Fibroblast of lung (primary cell): ENCODE data around the gene FGR.

Experiments
- CTCF ChIP-seq, 2 donors: IDR thresholded peaks in 1 of 2; conservative IDR thresholded peaks in 1 of 2; 1 replicate in 1 of 2; 2 replicates in 1 of 2; pipeline ENCODE4 v1.5.1; 2011 to 2012; ENCODE audit warnings: low read length in 2 of 2, control low read depth in 1 of 2, inconsistent platforms in 1 of 2, low read depth in 1 of 2, mild to moderate bottlenecking in 1 of 2
- EZH2 ChIP-seq: IDR thresholded peaks from 2 replicates; pipeline ENCODE4 v1.5.1; 2012; ENCODE audit warnings: low read length, control low read depth, mild to moderate bottlenecking; ENCODE audit errors: missing control alignments

- no peak for TF ChIP-seq CTCF (conservative IDR thresholded peaks at IDR 0.05 in 1 of 2, IDR thresholded peaks at IDR 0.05 in 1 of 2; ENCODE audit: low read depth in 1 of 2, low read length in 2 of 2)
- no peak for TF ChIP-seq EZH2
Measured at GRCh38 chr1:27624467-27625178, 10.4 kb downstream of the FGR start.
